PFSK-1 (cell line): ENCODE results near the gene FARS2.

Source experiments
- SIN3A ChIP-seq: IDR thresholded peaks from 2 replicates; pipeline ENCODE4 v1.6.1; 2012; ENCODE audit warnings: mild to moderate bottlenecking, low read length, moderate library complexity, borderline replicate concordance; ENCODE audit not compliant: insufficient read depth
- TAF1 ChIP-seq: IDR thresholded peaks from 2 replicates; pipeline ENCODE4 v1.6.1; 2012; ENCODE audit warnings: low read length, control low read depth, borderline replicate concordance; ENCODE audit not compliant: insufficient read depth

GRCh38 chr6:5271926-5272325, 10.6 kb downstream of the FARS2 start:
- no peak for TF ChIP-seq SIN3A
- no peak for TF ChIP-seq TAF1
